HCT116 (cell line): ENCODE data around the gene WDR13. TPM values are rescaled to one million over a fixed set of nuclear protein-coding genes. Genes with fewer than 3 reads are reported as not detected.
"Not testable (repeated sequence)": the region's sequence is repeated elsewhere in the genome, so short reads cannot be mapped to it uniquely, and the experiment has no call there.

Experiments used
- ATAC-seq: fragments of 200-7000 bp; cut with Tn5 transposase; 2 replicates; pipeline ENCODE4 v1.9.1; 2020; ENCODE audit warnings: mild to moderate bottlenecking, moderate library complexity
- BruUV-seq: library from RNA; stranded (reverse); fragments of 400-500 nt; replicated peaks from 2 replicates; lab custom pipeline; 2021; lab: Mats Ljungman, UMichigan
- CTCF ChIA-PET: fragments of 300-600 bp; sonication (Branson Sonifier 250); formaldehyde crosslinking; loops from one replicate; lab custom pipeline; 2021; ENCODE audit warnings: antibody characterized with exemption; lab: Charles Lee
- POLR2A ChIA-PET: fragments of 300-600, 350-600 bp; sonication (Branson Sonifier 250); formaldehyde crosslinking; loops from one replicate; lab custom pipeline; 2021; ENCODE audit warnings: antibody characterized with exemption; lab: Charles Lee
- RAD21 ChIA-PET, 2 experiments: fragments of 300-600 bp; sonication (Branson Sonifier 250); formaldehyde crosslinking; loops; one replicate each; lab custom pipeline; 2023; ENCODE audit warnings: low total read pairs in 2 of 2; ENCODE audit not compliant: uncharacterized antibody in 2 of 2, unreplicated experiment in 2 of 2, low non-redundant PET in 1 of 2; lab: Charles Lee
- DNase-seq: peaks from one replicate; pipeline ENCODE4 v3.0.0-alpha.2; 2010; ENCODE audit warnings: low read depth, low spot score
- H2AFZ ChIP-seq: fragments of 200-600 bp; shearing (Covaris generic), sonication (generic); 2 replicates; pipeline ENCODE4 v1.6.1; 2017; ENCODE audit warnings: low read depth, mixed run types, mixed read lengths, antibody characterized with exemption, low read length; ENCODE audit not compliant: poor library complexity, severe bottlenecking
- H3K27ac ChIP-seq: 2 replicates; pipeline ENCODE4 v1.5.1; 2012; ENCODE audit warnings: low read depth, low read length
- H3K27me3 ChIP-seq: fragments of 200-600 bp; sonication (generic); 2 replicates; pipeline ENCODE4 v1.6.1; 2016; ENCODE audit warnings: mixed run types, low read length, mixed read lengths; ENCODE audit not compliant: insufficient read depth
- H3K36me3 ChIP-seq, 2 experiments: fragments of 200-500 bp in 1 of 2; fragments of 200-600 bp in 1 of 2; sonication (Bioruptor generic) in 1 of 2; sonication (generic) in 1 of 2; 2 replicates each; pipeline versions ENCODE4 v1.5.1 to v1.6.1; 2014 to 2016; ENCODE audit warnings: low read length in 2 of 2, inconsistent platforms in 1 of 2, mixed read lengths in 1 of 2, mixed run types in 1 of 2; ENCODE audit not compliant: insufficient read depth in 2 of 2, control insufficient read depth in 1 of 2
- H3K4me1 ChIP-seq, 2 experiments: fragments of 200-600 bp in 1 of 2; sonication (generic) in 1 of 2; 2 replicates each; pipeline versions ENCODE4 v1.5.1 to v1.6.1; 2012 to 2017; ENCODE audit warnings: low read length in 2 of 2, inconsistent platforms in 1 of 2, mild to moderate bottlenecking in 1 of 2, mixed read lengths in 1 of 2, mixed run types in 1 of 2, moderate library complexity in 1 of 2; ENCODE audit not compliant: insufficient read depth in 2 of 2, control insufficient read depth in 1 of 2
- H3K4me2 ChIP-seq: fragments of 200-600 bp; sonication (generic); 2 replicates; pipeline ENCODE4 v1.6.1; 2017; ENCODE audit warnings: mixed run types, low read length, mixed read lengths
- H3K4me3 ChIP-seq, 2 experiments: fragments of 200-600 bp in 1 of 2; sonication (generic) in 1 of 2; replicated peaks in 1 of 2; 2 replicates each; pipeline ENCODE4 v1.5.1; 2011 to 2016; ENCODE audit warnings: low read length in 2 of 2, control low read depth in 1 of 2, low read depth in 1 of 2, mild to moderate bottlenecking in 1 of 2, mixed read lengths in 1 of 2, mixed run types in 1 of 2
- H3K79me2 ChIP-seq: fragments of 200-600 bp; sonication (generic); 2 replicates; pipeline ENCODE4 v1.6.1; 2017; ENCODE audit warnings: mild to moderate bottlenecking, mixed run types, low read length, moderate library complexity, mixed read lengths; ENCODE audit not compliant: insufficient read depth
- H3K9ac ChIP-seq: fragments of 200-600 bp; sonication (generic); 2 replicates; pipeline ENCODE4 v1.6.1; 2016; ENCODE audit warnings: low read length, mixed read lengths
- H3K9me2 ChIP-seq: fragments of 200-600 bp; sonication (generic), shearing (Covaris generic); 2 replicates; pipeline ENCODE4 v1.6.1; 2017; ENCODE audit warnings: mixed run types, mild to moderate bottlenecking, moderate library complexity; ENCODE audit not compliant: insufficient read depth
- H3K9me3 ChIP-seq, 2 experiments: fragments of 200-500 bp in 1 of 2; fragments of 200-600 bp in 1 of 2; sonication (Bioruptor generic) in 1 of 2; sonication (generic) in 1 of 2; 2 replicates each; pipeline ENCODE4 v1.6.1; 2014 to 2017; ENCODE audit warnings: low read length in 2 of 2, mixed read lengths in 2 of 2, inconsistent platforms in 1 of 2, low read depth in 1 of 2, mild to moderate bottlenecking in 1 of 2, mixed run types in 1 of 2, moderate library complexity in 1 of 2; ENCODE audit not compliant: control insufficient read depth in 1 of 2, insufficient read depth in 1 of 2
- H4K20me1 ChIP-seq: fragments of 200-600 bp; sonication (generic), shearing (Covaris generic); 2 replicates; pipeline ENCODE4 v1.6.1; 2017; ENCODE audit warnings: mixed run types, mild to moderate bottlenecking, moderate library complexity; ENCODE audit not compliant: insufficient read depth
- JUND ChIP-seq: IDR thresholded peaks from 2 replicates; pipeline ENCODE4 v1.6.1; 2012
- intact Hi-C: fragments of 100-400 bp; cut with micrococcal nuclease; formaldehyde crosslinking; loops from 2 replicates; pipeline ENCODE4 v1.10.0; 2022
- total RNA-seq: library from RNA; stranded (reverse); gene quantifications from one replicate; pipeline ENCODE4 v1.2.1, GENCODE V29; 2021; ENCODE audit not compliant: unreplicated experiment

The WDR13 gene
- total RNA-seq, 1 experiment from 2014 or later: 54.0 TPM

DNA sequence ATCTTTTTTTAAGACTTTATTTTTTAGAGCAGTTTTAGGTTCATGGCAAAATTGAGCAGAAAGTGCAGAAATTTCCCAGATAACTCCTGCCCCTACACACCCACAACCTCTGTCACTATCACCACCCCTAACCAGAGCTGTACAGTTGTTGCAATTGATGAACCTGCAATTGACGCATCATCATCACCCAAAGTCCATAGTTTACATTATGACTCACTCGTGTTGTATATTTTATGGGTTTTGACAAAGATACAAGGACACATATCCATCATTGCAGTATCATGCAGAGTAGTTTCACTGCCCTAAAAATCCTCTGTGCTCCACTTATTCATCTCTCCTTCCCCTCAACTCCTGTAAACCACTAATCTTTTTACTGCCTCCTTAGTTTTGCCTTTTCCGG is 51.8 kb downstream of the WDR13 start:
- Histone ChIP-seq H3K9me2 (no peaks in the 10 kb centered on the region), H3K9ac (no peak overlapping the region), H3K27me3 (no peaks in the 10 kb centered on the region), H3K4me1 (no peaks in the 10 kb centered on the region), H3K36me3 (no peaks in the 10 kb centered on the region), H3K27ac (no peak overlapping the region), H2AFZ (no peak overlapping the region), H3K79me2 (no peaks in the 10 kb centered on the region), H3K9me3 (no peaks in the 10 kb centered on the region), H3K4me2 (no peak overlapping the region), H4K20me1 (no peaks in the 10 kb centered on the region), H3K4me3 (no peak overlapping the region)
- intact Hi-C loops: loop anchor here (2.0 to 5.0 kb wide), 2 partner anchors 268 to 298 kb away; no protein-coding TSS in a partner anchor
- DNase-seq (no peak), ATAC-seq (no peak)
- ChIA-PET CTCF (no interaction called here), POLR2A (no interaction called here), RAD21 (no interaction called here)
- no peak for TF ChIP-seq JUND
- no TSS peak for BruUV-seq

DNA sequence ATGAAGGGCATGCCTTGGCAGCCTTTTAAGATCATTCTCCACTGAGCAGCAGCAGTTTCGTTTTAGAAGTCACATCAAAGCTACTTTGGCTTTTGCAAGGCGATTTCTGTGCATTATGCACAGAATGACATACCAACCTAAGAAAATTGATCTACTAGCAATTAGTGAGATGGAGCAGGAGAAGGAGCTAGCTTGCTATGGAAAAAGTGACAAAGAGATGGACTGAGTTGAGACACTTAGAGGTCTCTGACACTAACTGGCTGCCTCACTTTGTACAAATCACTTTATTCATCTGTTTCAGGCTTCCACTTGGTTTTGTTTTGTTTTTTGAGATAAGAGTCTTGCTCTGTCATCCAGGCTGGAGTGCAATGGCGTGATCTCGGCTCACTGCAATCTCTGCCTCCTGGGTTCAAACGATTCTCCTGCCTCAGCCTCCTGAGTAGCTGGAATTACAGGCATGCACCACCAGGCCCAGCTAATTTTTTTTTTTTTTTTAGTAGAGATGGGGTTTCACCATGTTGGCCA is 54.8 kb downstream of the WDR13 start:
- POLR2A ChIA-PET, H3K9me2 ChIP-seq, H3K9me3 ChIP-seq, BruUV-seq, intact Hi-C loops, H3K79me2 ChIP-seq, RAD21 ChIA-PET, H2AFZ ChIP-seq, DNase-seq, CTCF ChIA-PET, H3K36me3 ChIP-seq, H3K4me2 ChIP-seq, H3K9ac ChIP-seq, H3K4me3 ChIP-seq, H4K20me1 ChIP-seq, H3K27me3 ChIP-seq, ATAC-seq, H3K4me1 ChIP-seq, H3K27ac ChIP-seq: not testable (repeated sequence)

DNA sequence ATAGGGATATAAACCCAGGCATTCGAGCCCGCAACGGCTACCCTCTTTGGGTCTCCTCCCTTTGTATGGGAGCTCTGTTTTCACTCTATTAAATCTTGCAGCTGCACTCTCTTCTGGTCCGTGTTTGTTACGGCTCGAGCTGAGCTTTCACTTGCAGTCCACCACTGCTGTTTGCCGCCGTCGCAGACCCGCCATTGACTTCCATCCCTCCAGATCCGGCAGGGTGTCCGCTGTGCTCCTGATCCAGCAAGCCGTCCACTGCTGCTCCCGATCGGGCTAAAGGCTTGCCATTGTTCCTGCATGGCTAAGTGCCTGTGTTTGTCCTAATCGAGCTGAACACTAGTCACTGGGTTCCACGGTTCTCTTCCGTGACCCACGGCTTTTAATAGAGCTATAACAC is 57.5 kb downstream of the WDR13 start:
- H3K9me2 ChIP-seq, H3K79me2 ChIP-seq, H3K4me1 ChIP-seq, DNase-seq, CTCF ChIA-PET, H3K4me2 ChIP-seq, H4K20me1 ChIP-seq, ATAC-seq, H3K36me3 ChIP-seq, RAD21 ChIA-PET, H3K4me3 ChIP-seq, H3K9ac ChIP-seq, BruUV-seq, H3K27ac ChIP-seq, intact Hi-C loops, H3K27me3 ChIP-seq, H2AFZ ChIP-seq, POLR2A ChIA-PET, H3K9me3 ChIP-seq: not testable (repeated sequence)

Other genes starting within 250 kb of the WDR13 start
- not detected for gene SSX3, start 240.8 kb upstream of the WDR13 start, total RNA-seq
- gene SSX4, start 214.0 kb upstream of the WDR13 start, total RNA-seq: not detected
- not detected for gene SSX4B, start 185.5 kb upstream of the WDR13 start, total RNA-seq
- gene SLC38A5, start 127.2 kb upstream of the WDR13 start, total RNA-seq: 54.6 TPM
- 64.9 TPM for gene FTSJ1, start 121.3 kb upstream of the WDR13 start, total RNA-seq
- gene PORCN, start 88.5 kb upstream of the WDR13 start, total RNA-seq: 12.9 TPM
- 93.8 TPM for gene EBP, start 75.7 kb upstream of the WDR13 start, total RNA-seq
- 10.5 TPM for gene TBC1D25, start 57.8 kb upstream of the WDR13 start, total RNA-seq
- 233 TPM for gene RBM3, start 23.0 kb upstream of the WDR13 start, total RNA-seq
- 0.84 TPM for gene WAS, start 86.3 kb downstream of the WDR13 start, total RNA-seq
- gene SUV39H1, start 99.2 kb downstream of the WDR13 start, total RNA-seq: 16.3 TPM
- gene GLOD5, start 164.3 kb downstream of the WDR13 start, total RNA-seq: not detected
- 0.34 TPM for gene GATA1, start 189.1 kb downstream of the WDR13 start, total RNA-seq
- gene HDAC6, start 204.6 kb downstream of the WDR13 start, total RNA-seq: 79.9 TPM
- gene ERAS, start 229.0 kb downstream of the WDR13 start, total RNA-seq: not detected
- gene PCSK1N, start 238.1 kb downstream of the WDR13 start, total RNA-seq: 0.22 TPM